SK-N-SH treated with all-trans-retinoic acid at 6 μM for 48 hours (cell line): ENCODE data around the gene TTLL13.

ENCODE experiments used
- ATAC-seq: fragments of 200-7000 bp; cut with Tn5 transposase; 3 replicates; pipeline ENCODE4 v1.9.1; 2020; ENCODE audit warnings: mild to moderate bottlenecking, moderate library complexity
- ARNTL ChIP-seq: fragments of 450-650 bp; formaldehyde crosslinking; IDR thresholded peaks from 2 replicates; pipeline ENCODE4 v1.5.0; 2020; ENCODE audit warnings: low read depth, mild to moderate bottlenecking, moderate library complexity, borderline replicate concordance
- BACH2 ChIP-seq: fragments of 250-450 bp; sonication (Bioruptor Pico); IDR thresholded peaks from 2 replicates; pipeline ENCODE4 v1.9.0; 2021; ENCODE audit warnings: mild to moderate bottlenecking, borderline replicate concordance
- CSDC2 ChIP-seq: fragments of 250-450 bp; sonication (Bioruptor Pico); IDR thresholded peaks from 2 replicates; pipeline ENCODE4 v1.5.0; 2020; ENCODE audit warnings: mild to moderate bottlenecking, moderate library complexity
- ESRRG ChIP-seq: fragments of 250-450 bp; sonication (Bioruptor Pico); IDR thresholded peaks from 2 replicates; pipeline ENCODE4 v1.6.1; 2021; ENCODE audit warnings: mild to moderate bottlenecking
- GLIS3 ChIP-seq: fragments of 250-450 bp; sonication (Bioruptor Pico); IDR thresholded peaks from 2 replicates; pipeline ENCODE4 v1.5.0; 2020; ENCODE audit warnings: mild to moderate bottlenecking, moderate library complexity
- ISL1 ChIP-seq: fragments of 250-450 bp; sonication (Bioruptor Pico); IDR thresholded peaks from 2 replicates; pipeline ENCODE4 v2.1.2; 2022; ENCODE audit warnings: mild to moderate bottlenecking, moderate library complexity
- OSR1 ChIP-seq: fragments of 250-450 bp; sonication (Bioruptor Pico); IDR thresholded peaks from 2 replicates; pipeline ENCODE4 v1.8.0; 2022; ENCODE audit warnings: moderate library complexity, mild to moderate bottlenecking, inconsistent platforms
- PPARA ChIP-seq: fragments of 250-450 bp; sonication (Bioruptor Pico); IDR thresholded peaks from 2 replicates; pipeline ENCODE4 v1.5.0; 2020; ENCODE audit warnings: mild to moderate bottlenecking, borderline replicate concordance
- SNAI2 ChIP-seq: fragments of 250-450 bp; sonication (Bioruptor Pico); IDR thresholded peaks from 2 replicates; pipeline ENCODE4 v1.5.0; 2020; ENCODE audit warnings: mild to moderate bottlenecking, moderate library complexity
- TOX ChIP-seq: fragments of 250-450 bp; sonication (Bioruptor Pico); IDR thresholded peaks from 2 replicates; pipeline ENCODE4 v1.8.0; 2021; ENCODE audit warnings: mild to moderate bottlenecking, moderate library complexity, borderline replicate concordance
- ZC3H10 ChIP-seq: fragments of 250-450 bp; sonication (Bioruptor Pico); IDR thresholded peaks from 2 replicates; pipeline ENCODE4 v1.5.1; 2021; ENCODE audit warnings: mild to moderate bottlenecking, moderate library complexity
- ZFP3 ChIP-seq: fragments of 250-450 bp; sonication (Bioruptor Pico); IDR thresholded peaks from 2 replicates; pipeline ENCODE4 v1.5.0; 2020; ENCODE audit warnings: mild to moderate bottlenecking, moderate library complexity
- ZFP30 ChIP-seq: fragments of 450-650 bp; formaldehyde crosslinking; IDR thresholded peaks from 2 replicates; pipeline ENCODE4 v1.5.0; 2022; ENCODE audit warnings: mild to moderate bottlenecking, moderate library complexity
- ZNF565 ChIP-seq: fragments of 450-650 bp; formaldehyde crosslinking; conservative IDR thresholded peaks from 2 replicates; pipeline ENCODE4 v1.5.0; 2020; ENCODE audit warnings: low read depth, mild to moderate bottlenecking, moderate library complexity
- ZNF70 ChIP-seq: fragments of 450-650 bp; formaldehyde crosslinking; IDR thresholded peaks from 2 replicates; pipeline ENCODE4 v1.5.0; 2020; ENCODE audit warnings: mild to moderate bottlenecking, moderate library complexity
- ZNF8 ChIP-seq: fragments of 450-650 bp; formaldehyde crosslinking; IDR thresholded peaks from 2 replicates; pipeline ENCODE4 v1.5.0; 2020; ENCODE audit warnings: mild to moderate bottlenecking, moderate library complexity
- TF ChIP-seq, protein P1 (sequence below): fragments of 250-450 bp; sonication (Bioruptor Pico); IDR thresholded peaks from 2 replicates; pipeline ENCODE4 v1.5.0; 2020; ENCODE audit warnings: mild to moderate bottlenecking, moderate library complexity
- TF ChIP-seq, protein P2 (sequence below): fragments of 250-450 bp; sonication (Bioruptor Pico); IDR thresholded peaks from 2 replicates; pipeline ENCODE4 v1.8.0; 2021; ENCODE audit warnings: low read depth, mild to moderate bottlenecking, moderate library complexity, borderline replicate concordance
- TF ChIP-seq, protein P3 (sequence below): fragments of 250-450 bp; sonication (Bioruptor Pico); IDR thresholded peaks from 2 replicates; pipeline ENCODE4 v1.5.1; 2020; ENCODE audit warnings: low read depth, mild to moderate bottlenecking, moderate library complexity
- TF ChIP-seq, protein P4 (sequence below): fragments of 250-450 bp; sonication (Bioruptor Pico); IDR thresholded peaks from 2 replicates; pipeline ENCODE4 v1.8.0; 2020; ENCODE audit warnings: mild to moderate bottlenecking, moderate library complexity, borderline replicate concordance

The TTLL13 gene

GRCh38 chr15:90217671-90218394 lies 31.5 kb upstream of the TTLL13 start:
- ATAC-seq = no peak

GRCh38 chr15:90219421-90220141 lies 29.8 kb upstream of the TTLL13 start:
- ATAC-seq = peak; percentile 83
- TF ChIP-seq OSR1 (CRISPR knock-in tag) = no peak
- no peak for TF ChIP-seq GLIS3 (CRISPR knock-in tag)
- no peak for TF ChIP-seq ISL1 (CRISPR knock-in tag)
- no peak for TF ChIP-seq ESRRG (CRISPR knock-in tag)
- TF ChIP-seq, protein P1, sequence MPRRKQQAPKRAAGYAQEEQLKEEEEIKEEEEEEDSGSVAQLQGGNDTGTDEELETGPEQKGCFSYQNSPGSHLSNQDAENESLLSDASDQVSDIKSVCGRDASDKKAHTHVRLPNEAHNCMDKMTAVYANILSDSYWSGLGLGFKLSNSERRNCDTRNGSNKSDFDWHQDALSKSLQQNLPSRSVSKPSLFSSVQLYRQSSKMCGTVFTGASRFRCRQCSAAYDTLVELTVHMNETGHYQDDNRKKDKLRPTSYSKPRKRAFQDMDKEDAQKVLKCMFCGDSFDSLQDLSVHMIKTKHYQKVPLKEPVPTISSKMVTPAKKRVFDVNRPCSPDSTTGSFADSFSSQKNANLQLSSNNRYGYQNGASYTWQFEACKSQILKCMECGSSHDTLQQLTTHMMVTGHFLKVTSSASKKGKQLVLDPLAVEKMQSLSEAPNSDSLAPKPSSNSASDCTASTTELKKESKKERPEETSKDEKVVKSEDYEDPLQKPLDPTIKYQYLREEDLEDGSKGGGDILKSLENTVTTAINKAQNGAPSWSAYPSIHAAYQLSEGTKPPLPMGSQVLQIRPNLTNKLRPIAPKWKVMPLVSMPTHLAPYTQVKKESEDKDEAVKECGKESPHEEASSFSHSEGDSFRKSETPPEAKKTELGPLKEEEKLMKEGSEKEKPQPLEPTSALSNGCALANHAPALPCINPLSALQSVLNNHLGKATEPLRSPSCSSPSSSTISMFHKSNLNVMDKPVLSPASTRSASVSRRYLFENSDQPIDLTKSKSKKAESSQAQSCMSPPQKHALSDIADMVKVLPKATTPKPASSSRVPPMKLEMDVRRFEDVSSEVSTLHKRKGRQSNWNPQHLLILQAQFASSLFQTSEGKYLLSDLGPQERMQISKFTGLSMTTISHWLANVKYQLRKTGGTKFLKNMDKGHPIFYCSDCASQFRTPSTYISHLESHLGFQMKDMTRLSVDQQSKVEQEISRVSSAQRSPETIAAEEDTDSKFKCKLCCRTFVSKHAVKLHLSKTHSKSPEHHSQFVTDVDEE (CRISPR knock-in tag) = no peak
- no peak for TF ChIP-seq ZFP3 (CRISPR knock-in tag)
- TF ChIP-seq SNAI2 = no peak
- no peak for TF ChIP-seq BACH2 (CRISPR knock-in tag)
- TF ChIP-seq ZC3H10 (CRISPR knock-in tag) = no peak
- no peak for TF ChIP-seq PPARA (CRISPR knock-in tag)
- no peak for TF ChIP-seq ARNTL (CRISPR knock-in tag)
- TF ChIP-seq, protein P2, sequence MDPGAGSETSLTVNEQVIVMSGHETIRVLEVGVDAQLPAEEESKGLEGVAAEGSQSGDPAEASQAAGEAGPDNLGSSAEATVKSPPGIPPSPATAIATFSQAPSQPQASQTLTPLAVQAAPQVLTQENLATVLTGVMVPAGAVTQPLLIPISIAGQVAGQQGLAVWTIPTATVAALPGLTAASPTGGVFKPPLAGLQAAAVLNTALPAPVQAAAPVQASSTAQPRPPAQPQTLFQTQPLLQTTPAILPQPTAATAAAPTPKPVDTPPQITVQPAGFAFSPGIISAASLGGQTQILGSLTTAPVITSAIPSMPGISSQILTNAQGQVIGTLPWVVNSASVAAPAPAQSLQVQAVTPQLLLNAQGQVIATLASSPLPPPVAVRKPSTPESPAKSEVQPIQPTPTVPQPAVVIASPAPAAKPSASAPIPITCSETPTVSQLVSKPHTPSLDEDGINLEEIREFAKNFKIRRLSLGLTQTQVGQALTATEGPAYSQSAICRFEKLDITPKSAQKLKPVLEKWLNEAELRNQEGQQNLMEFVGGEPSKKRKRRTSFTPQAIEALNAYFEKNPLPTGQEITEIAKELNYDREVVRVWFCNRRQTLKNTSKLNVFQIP (CRISPR knock-in tag) = no peak
- no peak for TF ChIP-seq TOX (CRISPR knock-in tag)
- no peak for TF ChIP-seq CSDC2
- no peak for TF ChIP-seq ZNF8 (CRISPR knock-in tag)
- no peak for TF ChIP-seq ZNF70 (CRISPR knock-in tag)
- TF ChIP-seq ZFP30 (CRISPR knock-in tag) = no peak
- TF ChIP-seq, protein P3, sequence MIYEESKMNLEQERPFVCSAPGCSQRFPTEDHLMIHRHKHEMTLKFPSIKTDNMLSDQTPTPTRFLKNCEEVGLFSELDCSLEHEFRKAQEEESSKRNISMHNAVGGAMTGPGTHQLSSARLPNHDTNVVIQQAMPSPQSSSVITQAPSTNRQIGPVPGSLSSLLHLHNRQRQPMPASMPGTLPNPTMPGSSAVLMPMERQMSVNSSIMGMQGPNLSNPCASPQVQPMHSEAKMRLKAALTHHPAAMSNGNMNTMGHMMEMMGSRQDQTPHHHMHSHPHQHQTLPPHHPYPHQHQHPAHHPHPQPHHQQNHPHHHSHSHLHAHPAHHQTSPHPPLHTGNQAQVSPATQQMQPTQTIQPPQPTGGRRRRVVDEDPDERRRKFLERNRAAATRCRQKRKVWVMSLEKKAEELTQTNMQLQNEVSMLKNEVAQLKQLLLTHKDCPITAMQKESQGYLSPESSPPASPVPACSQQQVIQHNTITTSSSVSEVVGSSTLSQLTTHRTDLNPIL (CRISPR knock-in tag) = no peak
- no peak for TF ChIP-seq ZNF565 (CRISPR knock-in tag)
- TF ChIP-seq, protein P4, sequence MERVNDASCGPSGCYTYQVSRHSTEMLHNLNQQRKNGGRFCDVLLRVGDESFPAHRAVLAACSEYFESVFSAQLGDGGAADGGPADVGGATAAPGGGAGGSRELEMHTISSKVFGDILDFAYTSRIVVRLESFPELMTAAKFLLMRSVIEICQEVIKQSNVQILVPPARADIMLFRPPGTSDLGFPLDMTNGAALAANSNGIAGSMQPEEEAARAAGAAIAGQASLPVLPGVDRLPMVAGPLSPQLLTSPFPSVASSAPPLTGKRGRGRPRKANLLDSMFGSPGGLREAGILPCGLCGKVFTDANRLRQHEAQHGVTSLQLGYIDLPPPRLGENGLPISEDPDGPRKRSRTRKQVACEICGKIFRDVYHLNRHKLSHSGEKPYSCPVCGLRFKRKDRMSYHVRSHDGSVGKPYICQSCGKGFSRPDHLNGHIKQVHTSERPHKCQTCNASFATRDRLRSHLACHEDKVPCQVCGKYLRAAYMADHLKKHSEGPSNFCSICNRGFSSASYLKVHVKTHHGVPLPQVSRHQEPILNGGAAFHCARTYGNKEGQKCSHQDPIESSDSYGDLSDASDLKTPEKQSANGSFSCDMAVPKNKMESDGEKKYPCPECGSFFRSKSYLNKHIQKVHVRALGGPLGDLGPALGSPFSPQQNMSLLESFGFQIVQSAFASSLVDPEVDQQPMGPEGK (CRISPR knock-in tag) = no peak
- TF ChIP-seq, all 23 proteins: peak for 0

More at GRCh38 chr15:90217671-90218394, 31.5 kb upstream of the TTLL13 start:
- TF ChIP-seq, protein P3 (CRISPR knock-in tag) = no peak
- TF ChIP-seq, protein P4 (CRISPR knock-in tag) = no peak
- TF ChIP-seq, all 23 proteins: peak for 0
